ENCODE results near the gene STXBP2.

DNA sequence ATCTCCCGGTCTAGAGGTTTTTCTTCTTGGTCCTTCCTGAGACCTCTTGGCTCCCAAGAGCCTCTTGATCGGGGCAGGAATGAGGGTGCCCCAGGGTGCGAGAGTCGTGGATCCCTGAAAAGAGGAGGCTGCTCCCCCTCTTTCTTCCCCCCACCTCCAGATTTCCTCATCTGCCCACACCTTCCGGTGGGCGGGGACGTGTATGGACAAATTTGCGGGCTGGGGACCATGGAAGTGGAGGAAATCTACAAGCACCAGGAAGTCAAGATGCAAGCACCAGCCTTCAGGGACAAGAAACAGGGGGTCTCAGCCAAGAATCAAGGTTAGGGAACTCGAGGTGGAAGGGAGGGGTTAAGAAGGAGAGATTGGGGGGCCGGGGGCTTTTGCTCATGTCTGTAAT, 39.9 kb downstream of the STXBP2 start, which contains the start of gene MCEMP1:
- no peak for TF ChIP-seq CTCF (IDR thresholded peaks at IDR 0.05)
- no peak for TF ChIP-seq POLR2A (IDR thresholded peaks at IDR 0.05)

Data from esophagus squamous epithelium (tissue), 4 donors.